DMS153 (cell line): ENCODE measurements around the gene CRK.
"Not testable (repeated sequence)": the region's sequence is repeated elsewhere in the genome, so short reads cannot be mapped to it uniquely, and the experiment has no call there.

Experiments
- DNase-seq: peaks from one replicate; lab custom pipeline; 2025; lab: John Stamatoyannopoulos, UW

Gene CRK

DNA sequence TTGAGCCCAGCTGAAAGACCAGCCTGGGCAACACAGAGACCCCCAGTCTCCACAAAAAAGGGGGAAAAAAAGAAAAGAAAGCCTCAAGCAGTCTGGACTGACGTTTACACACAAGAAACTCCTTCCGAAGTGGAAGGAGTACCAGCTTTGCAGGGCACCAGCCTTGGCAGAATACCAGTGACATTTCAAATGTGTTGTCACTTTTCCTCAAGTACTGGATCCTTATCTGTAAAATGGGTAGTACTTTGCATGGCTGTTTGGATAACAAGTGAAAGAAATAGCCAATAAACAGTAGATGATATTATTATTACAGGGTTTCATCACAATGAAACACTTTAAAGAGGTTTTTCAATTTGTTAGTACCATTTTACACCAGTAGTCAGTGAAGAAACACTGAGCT, 70.2 kb downstream of the CRK start:
- no peak for DNase-seq

- DNase-seq: no peak
These were observed 71.1 kb downstream of the CRK start for GRCh38 chr17:1384905-1385435.

DNA sequence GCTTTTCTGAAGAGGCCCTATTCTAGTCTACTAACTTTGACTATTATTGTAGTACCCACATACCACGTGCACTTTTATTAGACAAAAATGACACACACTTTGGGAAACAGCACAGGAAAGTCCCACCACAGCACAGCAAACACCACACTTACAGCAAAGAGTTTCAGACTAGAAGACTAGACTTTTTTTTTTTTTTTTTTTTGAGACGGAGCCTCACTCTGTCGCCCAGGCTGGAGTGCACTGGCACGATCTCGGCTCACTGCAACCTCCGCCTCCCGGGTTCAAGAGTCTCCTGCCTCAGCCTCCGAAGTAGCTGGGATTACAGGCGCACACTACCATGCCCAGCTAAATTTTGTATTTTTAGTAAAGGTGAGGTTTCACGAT, 76.1 kb downstream of the CRK start:
- no peak for DNase-seq

GRCh38 chr17:1379208-1379929, 76.7 kb downstream of the CRK start:
- no peak for DNase-seq

- not testable (repeated sequence) for DNase-seq
These were observed 77.6 kb downstream of the CRK start for GRCh38 chr17:1378476-1378860.

GRCh38 chr17:1377334-1377733, 78.7 kb downstream of the CRK start:
- DNase-seq: no peak

DNA sequence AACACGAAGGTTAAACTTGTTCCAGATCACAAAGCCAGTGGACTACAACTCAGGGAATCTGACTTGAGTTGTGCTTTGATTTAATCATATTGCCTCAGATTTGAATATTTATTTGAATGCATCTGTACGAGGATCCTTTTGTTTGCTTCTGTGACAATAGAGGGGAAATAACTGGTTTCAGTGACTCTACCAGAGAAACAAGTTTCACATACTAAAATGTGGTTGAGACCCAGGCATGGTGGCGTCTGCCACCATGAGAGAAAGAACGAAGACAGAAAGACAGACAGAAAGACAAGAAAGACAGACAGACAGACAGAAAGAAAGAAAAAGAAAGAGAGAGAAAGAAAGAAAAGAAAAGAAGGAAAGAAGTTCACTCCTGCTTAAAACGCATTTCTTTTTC, 80.0 kb downstream of the CRK start:
- no peak for DNase-seq

DNA sequence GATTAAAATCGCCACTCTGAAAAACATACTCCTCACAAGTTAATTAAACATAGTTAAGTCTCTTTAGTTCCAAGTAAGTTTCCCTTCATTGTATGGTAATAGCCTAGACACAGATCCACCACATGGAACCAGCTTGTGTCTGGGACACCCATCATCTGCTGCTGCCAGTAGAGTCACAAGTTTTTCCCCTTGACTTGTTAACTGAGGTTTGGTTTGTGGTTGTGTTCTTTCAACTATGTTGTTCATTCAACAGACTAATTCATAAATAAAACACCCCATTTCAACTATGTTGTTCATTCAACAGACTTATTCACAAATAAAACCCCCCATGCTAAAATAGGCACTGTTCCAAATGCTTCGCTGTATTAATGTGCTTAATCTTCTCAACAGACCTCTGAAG, 80.4 kb downstream of the CRK start:
- DNase-seq: no peak

- no peak for DNase-seq
These were observed 81.4 kb downstream of the CRK start for GRCh38 chr17:1374431-1375177.

GRCh38 chr17:1373707-1374237, 82.3 kb downstream of the CRK start:
- no peak for DNase-seq

GRCh38 chr17:1372618-1373017, 83.4 kb downstream of the CRK start:
- no peak for DNase-seq

GRCh38 chr17:1371893-1372590, 84.0 kb downstream of the CRK start:
- no peak for DNase-seq
